ENCODE data around the gene LIPA. TPM values are rescaled to one million over a fixed set of nuclear protein-coding genes. Genes with fewer than 3 reads are reported as not detected.
A peak's percentile ranks its signal among the peaks of the same experiment; 100 is the strongest.
"Not testable (repeated sequence)": the region's sequence is repeated elsewhere in the genome, so short reads cannot be mapped to it uniquely, and the experiment has no call there.

The LIPA gene
- total RNA-seq, 1 donor from 2014 or later, result 62.5 TPM

DNA sequence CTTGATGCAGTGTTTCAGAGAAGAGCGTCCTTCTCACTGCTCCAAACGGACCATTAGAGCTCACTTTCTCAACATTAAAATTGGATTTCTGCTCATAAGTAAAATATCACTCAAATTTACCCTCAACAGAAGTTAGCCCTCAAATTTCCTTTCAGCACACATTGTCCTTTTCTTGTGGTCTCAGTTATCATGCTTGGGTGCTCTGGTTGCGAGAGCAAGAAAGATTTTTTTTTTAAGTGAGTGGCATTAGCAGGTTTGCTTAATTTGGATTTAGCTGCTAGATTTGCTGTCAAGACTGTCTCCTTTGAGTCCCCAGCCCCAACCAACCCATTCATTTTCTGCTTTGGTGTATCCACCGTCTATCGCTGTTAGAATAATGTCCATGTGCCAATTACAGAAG is 41.9 kb downstream of the LIPA start:
- DNase-seq (ENCODE audit: low read depth in 2 of 2), result no peak

DNA sequence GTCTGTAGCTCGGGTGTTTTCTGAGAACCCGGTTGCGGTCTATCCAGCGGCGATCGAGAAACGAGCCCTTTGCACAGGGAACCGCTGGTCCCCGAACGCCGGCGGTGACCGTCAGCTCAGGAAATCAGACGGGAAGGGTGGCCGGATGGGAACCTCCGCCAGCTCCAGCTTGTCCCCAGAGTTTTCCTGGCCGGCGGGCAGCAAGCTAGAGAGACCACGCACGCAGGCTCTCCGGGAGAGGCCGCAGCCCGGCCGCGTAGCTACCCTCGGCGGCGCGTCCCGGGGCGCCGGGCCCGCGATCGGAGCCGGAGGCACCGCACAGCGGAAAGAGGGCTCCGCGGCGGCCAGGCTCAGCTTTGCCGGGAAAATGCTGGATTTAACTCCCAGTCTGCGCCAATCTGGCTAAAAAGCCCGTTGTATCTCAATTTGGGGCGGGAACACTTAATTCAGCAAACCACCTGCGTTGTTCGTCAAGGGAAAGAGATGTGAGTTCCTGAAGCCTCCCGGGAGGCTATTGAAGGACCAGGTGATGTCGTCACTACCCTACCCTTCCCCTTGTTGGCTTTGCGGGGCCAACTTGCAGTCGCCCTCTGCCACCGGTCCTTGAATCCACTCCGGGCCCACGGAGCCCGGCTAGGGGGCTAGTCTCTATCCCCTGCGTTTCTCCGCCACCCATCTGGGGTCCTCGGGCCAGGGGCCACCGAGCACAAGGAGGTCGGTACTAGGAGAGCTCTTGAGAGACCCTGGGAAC is 43.6 kb downstream of the LIPA start:
- DNase-seq (ENCODE audit: low read depth in 2 of 2), result peak; percentile 54

DNA sequence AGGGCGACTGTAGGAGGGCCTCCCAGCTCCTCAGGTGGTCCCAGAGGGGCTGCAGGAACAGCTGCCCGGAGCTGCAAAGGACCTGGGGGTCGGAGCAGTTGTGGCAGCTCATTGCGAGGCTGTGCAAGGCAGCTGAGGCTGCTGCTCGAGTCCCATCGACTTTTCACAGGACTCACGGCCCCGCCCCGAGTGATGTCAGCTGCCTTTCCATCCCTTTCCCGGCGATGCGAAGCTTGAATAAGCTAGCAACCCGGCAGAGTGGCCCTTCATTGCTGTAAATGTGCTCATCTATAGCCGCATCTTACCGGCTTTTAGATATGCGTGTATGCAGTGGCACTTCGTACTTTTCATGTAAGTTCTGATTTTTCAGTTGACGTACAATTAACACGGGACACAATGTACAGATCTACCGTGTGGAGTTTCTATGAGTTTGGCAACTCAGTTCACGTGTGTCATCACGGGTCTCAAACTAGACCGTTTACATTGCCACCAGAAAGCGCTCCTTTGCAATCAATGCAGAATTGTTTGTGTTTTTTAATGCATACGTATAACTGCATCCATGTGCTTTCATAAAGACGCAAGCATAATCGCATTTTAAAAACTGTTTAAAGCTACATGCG is 44.3 kb downstream of the LIPA start, which contains the start of gene CH25H:
TSS of gene CH25H (minus strand) at position 137 of the 620 bp plus-strand sequence. CDS start at position 112, 25 bp downstream.
- peak; percentile 59 to 86 for DNase-seq (ENCODE audit: low read depth in 2 of 2)

DNA sequence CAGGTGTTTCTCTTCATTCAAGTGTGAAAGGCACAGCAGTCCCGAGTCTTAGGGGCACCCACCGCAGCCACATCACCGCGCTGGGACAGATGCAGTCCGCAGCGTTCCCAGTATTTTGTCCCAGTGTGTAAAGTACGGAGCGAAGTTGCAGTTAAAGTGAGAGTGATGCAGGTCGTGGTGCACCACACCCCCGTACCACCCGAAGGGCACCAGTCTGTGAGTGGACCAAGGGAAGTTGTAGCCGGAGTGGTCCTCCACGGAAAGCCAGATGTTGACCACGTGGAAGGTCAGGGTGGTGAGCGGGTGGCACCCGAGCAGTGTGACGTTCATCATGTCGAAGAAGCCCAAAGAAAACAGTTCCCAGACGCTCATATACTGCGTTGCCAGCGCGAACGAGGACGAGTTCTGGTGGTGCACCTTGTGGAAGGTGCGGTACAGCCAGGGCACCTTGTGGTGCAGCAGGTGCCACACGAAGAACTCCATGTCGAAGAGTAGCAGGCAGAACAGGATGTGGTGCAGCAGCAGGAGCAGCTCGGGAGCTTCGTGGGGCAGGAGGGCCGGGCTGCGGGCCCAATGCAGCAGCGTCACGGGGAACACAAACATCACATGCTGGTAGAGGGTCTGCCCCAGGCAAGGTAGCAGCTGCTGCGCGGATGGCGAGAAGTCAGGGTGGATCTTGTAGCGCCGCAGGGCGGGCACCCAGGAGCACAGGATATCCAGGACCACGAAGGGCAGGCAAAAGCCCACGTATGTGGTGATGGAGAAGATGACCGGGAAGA is 45.0 kb downstream of the LIPA start:
- peak in 1 of 2 donors; percentile 44 for DNase-seq (ENCODE audit: low read depth in 2 of 2)

DNA sequence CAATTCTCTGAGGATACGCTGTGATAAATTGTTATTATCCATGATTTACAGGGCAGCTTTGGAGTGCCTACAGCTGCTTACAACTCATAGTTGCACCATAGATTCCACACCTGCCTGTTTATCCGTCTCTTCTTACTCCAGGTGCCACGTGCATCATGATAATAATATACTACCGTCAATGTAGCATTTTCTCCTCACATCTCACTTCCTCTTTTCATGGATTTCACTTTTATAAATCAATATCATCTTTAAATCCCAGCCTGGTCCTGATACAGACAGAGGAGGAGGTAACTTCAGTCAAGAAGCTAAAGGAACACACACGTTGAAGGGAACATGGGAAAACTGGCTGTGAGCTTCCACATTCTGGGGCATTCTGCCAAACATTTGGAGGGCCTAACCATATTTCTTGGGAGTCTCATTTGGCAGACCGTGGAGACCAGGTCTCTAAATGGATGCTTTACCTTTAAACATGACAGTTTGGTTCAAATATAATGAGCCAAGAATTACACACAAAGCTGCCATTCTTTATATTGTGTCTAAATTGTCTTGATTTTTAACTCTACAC is 46.9 kb downstream of the LIPA start:
- DNase-seq (ENCODE audit: low read depth in 2 of 2), result no peak

DNA sequence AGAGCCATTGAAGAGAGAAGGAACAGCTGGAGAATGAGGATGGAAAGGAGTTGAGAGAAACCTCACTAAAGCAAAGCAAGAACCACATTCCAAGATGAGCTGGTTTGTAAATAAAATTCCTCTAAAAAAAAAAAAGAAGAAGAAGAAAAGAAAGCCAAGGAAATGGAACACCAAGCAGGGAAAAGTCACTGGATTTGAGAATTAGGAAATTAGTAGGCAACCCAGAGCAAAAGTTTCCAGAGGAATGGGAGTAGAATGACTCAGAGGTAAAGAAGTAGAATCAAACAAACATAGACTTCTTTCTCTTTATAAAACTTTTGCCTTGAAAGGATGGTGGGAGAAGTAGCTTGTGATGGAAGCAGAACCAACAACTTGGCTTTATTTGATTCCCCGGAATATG is 48.3 kb downstream of the LIPA start:
- no peak for DNase-seq (ENCODE audit: low read depth in 2 of 2)

DNA sequence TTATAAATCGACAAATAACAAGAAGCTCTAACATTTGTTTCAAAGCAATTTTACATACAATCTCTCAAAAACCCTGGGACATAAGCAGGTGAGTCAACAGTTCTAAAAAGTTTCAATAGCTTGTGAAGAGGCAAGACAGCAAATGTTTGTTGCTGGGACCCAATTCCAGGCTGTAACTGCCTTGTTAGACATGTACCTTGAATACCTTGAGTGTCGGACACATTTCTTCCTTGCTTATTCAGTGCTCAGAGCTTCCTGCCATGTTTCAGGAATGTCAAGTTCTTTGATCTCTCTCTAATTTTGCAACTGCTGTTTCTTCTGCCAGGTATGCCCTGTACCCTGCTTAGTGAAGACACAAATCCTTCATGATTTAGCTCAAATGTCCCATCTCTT is 49.5 kb downstream of the LIPA start:
- DNase-seq (ENCODE audit: low read depth in 2 of 2), result no peak

DNA sequence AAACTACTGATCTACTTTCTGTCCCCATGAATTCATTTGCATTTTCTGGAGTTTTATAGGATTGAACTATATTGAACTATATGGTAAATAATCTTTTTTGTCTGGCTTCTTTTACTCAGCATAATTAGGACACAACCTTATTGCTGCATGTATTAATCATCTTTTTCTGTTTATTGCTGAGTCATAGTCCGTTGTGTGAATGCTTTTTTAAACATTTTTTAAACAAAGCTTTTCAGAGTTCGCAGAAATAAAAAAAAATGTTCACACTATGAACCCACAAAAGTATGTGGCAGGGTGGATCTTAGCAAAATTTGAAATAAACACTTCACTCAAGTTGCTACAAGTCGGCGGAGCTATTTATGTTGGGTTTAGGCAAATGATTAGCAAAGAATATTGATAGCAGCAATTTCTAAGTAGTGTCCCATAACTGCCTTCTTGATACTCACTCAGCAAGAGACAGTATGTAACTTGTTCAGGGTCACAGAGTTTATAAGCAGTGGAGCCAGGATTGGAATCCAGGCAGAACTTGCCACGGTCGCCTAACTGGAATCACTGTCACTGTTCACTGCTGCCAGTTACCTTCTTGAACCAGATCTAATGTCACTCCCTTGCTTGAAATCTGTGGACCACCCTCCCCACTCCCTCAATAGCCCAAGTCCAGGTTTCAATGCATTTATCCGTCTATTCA is 50.1 kb downstream of the LIPA start:
- no peak for DNase-seq (ENCODE audit: low read depth in 2 of 2)

DNA sequence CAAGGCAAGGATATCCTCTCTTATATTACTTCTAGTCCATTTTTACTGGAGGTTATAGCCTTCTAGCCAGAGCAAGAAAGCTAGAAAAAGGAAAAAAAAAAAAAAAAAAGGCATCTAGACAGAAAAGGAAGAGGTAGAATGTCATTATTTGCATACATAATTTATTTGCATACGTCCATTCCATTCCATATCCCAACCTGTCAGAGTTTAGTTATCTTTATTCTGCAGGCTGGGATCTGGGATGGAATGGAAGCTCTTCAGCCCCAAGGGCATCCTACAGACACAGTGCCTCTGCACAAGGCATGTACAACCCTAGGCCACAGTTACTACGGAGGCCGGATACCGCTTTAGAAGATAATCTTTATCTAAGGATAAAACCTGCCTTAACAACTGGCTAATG is 54.1 kb downstream of the LIPA start:
- DNase-seq (ENCODE audit: low read depth in 2 of 2), result no peak

DNA sequence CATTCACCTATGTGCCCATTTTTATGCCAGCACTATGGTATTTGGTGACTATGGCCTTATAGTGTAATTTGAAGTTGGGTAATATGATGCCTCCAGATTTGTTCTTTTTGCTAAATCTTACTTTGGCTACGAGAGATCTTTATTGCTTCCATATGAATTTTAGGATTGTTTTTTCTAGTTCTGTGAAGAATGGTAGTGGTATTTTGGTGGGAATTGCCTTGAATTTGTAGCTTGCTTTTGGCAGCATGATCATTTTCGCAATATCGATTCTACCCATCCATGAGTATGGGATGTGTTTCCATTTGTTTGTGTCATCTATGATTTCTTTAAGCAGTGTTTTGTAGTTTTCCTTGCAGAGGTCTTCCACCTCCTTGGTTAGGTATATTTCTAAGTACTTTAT is 60.3 kb downstream of the LIPA start:
- DNase-seq (ENCODE audit: low read depth in 2 of 2), result not testable (repeated sequence)

DNA sequence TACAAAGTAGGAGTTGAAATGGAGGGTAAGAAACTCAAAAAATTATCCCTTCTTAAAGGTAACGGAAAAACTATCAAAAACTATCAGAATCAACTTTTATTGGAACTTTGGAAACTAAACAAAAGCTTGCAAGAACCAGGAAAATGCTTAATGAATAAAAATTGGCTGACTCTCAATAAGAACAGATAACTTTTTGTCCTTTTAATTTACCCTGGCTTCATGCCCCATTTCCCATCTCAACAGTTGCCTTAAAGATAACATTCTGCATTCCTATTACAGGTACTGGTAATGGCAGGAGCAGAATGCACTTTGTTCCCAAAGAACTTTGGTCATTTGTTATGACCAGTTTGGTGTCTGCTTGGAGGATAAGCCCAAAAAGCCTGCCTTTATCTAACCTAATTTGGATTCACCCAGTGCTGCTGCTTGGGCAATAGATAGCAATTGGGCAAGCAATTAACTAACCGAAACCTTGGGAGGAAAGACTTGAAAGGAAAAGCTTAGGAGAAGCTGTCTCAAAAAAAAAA is 62.3 kb downstream of the LIPA start:
- no peak for DNase-seq (ENCODE audit: low read depth in 2 of 2)

DNA sequence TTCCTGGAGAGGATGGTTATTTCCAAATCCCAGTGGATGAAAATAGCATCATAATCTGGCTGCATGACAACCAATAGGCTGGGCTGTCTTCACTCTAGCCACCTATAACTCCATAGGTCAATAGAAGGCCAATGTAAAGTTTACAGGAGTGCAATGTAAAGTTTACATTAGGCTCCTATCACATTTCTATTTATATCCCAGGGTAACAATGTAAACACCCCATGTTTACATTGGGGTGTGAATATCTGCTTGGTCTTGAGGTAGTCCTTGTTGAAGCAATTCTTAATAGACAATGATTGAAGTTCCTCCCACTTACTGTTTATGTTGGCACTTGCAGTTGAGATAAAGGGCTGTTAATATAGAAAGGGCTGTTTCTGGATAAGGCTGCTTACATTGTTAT is 65.9 kb downstream of the LIPA start:
- no peak for DNase-seq (ENCODE audit: low read depth in 2 of 2)

DNA sequence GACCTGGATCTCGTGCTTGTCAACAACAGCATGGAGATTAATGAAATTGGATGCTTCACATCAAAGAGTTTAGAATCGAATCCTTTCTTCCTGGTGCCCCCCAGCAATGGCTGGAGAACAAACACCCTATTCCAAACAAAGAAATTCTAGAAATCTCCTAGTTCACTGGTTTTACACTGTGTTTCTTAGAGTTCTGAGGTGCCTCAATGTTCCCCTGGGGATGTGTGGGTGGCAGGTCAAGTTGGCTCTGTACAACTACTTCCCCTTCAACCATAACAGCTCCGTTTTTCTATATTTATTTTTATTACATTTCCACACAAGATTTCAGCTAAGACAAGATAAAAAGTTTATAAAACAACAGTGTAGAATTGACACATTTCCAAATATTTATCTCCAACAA is 66.9 kb downstream of the LIPA start:
- no peak for DNase-seq (ENCODE audit: low read depth in 2 of 2)

DNA sequence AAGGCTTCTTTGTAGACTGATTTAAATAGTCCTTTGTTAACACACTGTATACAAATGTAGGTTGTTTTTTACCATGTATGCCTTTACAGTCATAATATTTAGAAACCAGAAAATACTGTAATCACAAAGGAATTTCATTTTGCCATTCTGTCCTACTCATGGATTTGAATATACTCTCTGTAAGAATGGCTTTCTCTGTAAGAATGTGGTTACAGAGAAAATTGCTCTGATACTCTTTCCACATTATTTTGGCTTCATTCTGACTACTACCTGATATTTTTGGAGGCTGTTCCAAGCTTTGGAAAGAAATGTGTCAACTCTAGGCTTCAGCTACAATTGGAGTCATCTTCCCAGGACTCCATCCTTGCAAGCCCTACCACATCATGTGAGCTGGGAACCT is 68.0 kb downstream of the LIPA start:
- no peak for DNase-seq (ENCODE audit: low read depth in 2 of 2)

DNA sequence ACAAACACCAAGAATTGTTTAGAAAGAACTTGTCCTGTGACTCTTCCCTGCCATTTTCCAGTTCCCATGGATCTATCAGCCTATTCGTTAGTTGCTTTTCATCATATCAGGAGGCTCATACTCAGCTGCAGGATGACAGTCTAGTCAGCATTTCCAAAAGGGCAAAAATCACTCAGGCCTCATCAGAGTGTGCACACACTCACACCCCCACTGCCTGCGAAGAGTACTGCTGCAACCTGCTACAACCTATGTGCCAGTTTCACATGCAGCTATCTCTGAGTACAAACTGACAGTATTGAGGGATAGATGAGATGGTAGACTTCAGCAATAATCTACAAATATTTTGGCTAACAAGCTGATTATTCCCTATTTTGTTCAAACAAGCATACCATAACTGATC is 68.7 kb downstream of the LIPA start:
- no peak for DNase-seq (ENCODE audit: low read depth in 2 of 2)

DNA sequence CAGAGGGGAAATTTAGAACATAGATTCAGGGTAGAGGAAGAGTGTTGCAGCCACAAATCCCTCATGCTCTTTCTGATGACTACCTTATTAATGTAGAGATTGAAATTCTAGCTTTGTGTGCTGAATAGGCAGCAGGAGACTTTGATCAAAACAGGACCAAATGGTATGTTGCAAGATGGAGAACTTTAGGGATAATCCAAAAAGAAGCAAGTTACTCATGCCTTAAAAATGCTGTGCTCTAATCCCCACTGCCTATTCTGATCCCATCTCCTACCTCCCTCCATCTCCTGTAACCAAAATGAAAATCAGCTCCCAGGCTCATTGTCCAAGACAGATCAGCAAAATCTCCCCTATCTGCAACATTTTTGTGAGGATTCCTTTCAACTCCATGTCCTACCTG is 75.8 kb downstream of the LIPA start:
- no peak for DNase-seq (ENCODE audit: low read depth in 2 of 2)

DNA sequence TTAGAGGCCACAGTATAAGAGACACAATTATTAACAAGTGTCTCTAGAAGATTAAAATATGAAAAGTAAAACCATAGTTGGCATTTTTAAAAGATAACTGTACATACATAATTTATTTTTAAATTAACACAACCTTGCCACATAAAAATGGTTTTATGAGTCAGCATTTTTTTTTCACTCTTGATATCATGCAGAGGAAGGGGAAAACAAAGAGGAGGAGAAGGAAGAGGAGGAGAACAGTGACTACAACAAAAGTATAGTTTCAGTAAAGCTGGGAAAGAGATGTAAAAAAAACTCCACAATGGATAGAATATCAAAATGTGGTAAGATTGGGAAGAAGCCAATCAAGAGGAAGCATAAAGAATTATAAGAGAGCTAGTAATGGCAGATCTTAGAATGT is 78.5 kb downstream of the LIPA start:
- no peak for DNase-seq (ENCODE audit: low read depth in 2 of 2)

DNA sequence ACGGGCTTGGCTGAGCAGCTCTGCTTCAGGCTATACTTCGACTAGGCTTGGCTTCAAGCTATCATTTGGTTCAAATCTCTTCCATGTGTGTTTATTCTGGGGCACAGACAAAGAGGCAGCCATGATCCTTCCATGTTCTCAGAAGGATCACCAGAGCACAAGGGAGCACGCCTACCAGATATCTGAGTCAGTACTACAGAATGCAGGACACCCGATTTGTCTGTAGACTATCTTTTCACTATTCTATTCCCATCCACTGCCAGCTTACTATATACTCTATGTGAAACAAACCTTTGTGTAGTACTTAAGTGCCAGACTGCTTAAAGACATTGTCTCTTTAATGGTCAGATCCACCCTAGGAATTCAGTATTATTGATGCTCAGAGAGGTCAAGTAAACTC is 79.6 kb downstream of the LIPA start:
- no peak for DNase-seq (ENCODE audit: low read depth in 2 of 2)

DNA sequence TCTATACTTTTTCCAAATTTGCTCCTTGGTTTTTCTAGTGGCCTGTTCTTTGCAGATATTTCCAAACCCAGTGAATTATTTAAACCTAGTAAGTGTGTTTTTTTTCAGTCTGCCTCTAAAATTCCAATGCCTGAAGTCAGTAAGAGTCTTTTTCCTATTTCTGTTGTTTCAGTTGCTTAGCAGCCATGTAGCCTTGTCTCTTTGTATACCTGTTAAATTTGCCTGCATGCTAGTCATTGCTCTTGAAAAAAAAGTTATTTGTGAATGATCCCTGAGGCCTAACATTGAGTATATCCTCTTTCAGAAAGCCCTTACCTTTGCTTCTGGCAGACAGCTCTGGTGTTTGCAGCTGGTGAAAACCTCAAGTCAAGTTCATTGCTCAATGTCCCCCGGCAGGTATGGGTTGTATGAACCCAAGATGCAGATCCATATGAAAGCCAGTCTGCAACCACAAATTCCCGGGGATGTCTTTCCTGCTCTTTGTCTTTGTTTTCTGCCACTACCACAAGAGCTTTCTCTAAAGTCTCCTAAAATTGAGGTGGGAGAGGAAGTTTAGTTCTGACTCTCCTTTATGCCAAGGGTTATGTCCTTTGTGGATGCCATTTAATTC is 80.2 kb downstream of the LIPA start:
- DNase-seq (ENCODE audit: low read depth in 2 of 2), result no peak

DNA sequence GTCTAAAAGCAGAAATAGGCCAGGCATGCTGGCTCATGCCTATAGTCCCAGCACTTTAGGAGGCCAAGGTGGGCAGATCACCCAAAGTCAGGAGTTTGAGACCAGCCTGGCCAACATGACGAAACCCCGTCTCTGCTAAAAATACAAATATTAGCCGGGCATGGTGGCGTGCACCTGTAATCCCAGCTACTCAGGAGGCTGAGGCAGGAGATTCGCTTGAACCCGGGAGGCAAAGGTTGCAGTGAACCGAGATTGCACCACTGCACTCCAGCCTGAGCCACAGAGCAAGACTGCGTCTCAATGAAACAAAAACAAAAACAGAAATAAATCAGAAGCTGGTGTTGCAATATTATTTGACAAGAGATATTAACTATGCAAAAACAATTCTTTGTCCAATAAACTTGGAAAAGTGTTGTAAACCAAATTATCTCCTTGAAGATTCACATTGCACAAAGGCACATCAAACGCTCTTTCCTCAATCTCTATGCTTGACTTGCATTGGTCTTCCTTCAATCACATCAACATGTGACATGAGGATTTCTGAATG is 83.1 kb downstream of the LIPA start:
- not testable (repeated sequence) for DNase-seq (ENCODE audit: low read depth in 2 of 2)

DNA sequence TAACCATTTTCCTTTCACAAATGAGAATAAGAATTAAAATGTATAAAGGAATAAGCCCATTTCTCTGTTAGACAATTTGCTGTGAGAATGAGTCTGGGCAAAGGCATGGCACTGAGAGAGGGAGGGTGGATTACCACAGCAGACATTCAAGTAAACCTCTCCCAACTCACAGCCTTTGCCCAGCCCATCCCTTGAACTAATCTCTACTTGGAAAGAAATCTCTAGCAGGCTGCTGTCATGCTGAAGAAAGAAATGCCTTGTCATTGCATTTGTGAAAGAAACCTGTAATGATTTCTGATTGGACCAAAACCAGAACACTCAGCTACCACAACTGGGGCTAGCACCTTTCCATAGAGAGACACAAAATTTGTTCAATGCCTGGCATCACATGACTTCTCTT is 83.7 kb downstream of the LIPA start:
- DNase-seq (ENCODE audit: low read depth in 2 of 2), result no peak
